PFSK-1 (cell line): Measurements from ENCODE around the gene USP32.

Experiments used
- FOXP2 ChIP-seq: optimal IDR thresholded peaks from 2 replicates; pipeline ENCODE3; 2011; ENCODE audit warnings: borderline replicate concordance, control low read depth, inconsistent platforms; ENCODE audit not compliant: insufficient read depth; ENCODE audit errors: extremely low read length, extremely low read depth
- POLR2AphosphoS5 ChIP-seq: IDR thresholded peaks from 2 replicates; pipeline ENCODE4 v1.6.1; 2012; ENCODE audit warnings: low read depth, mild to moderate bottlenecking, control low read depth, low read length, moderate library complexity
- SIN3A ChIP-seq: IDR thresholded peaks from 2 replicates; pipeline ENCODE4 v1.6.1; 2012; ENCODE audit warnings: mild to moderate bottlenecking, low read length, moderate library complexity, borderline replicate concordance; ENCODE audit not compliant: insufficient read depth
- TAF1 ChIP-seq: IDR thresholded peaks from 2 replicates; pipeline ENCODE4 v1.6.1; 2012; ENCODE audit warnings: low read length, control low read depth, borderline replicate concordance; ENCODE audit not compliant: insufficient read depth
- TF ChIP-seq, protein P1 (sequence below), 2 experiments: IDR thresholded peaks; 2 replicates each; pipeline versions ENCODE4 v1.6.1 to v1.8.0; 2011 to 2012; ENCODE audit warnings: low read depth in 2 of 2, low read length in 2 of 2, control low read depth in 1 of 2, inconsistent platforms in 1 of 2, mild to moderate bottlenecking in 1 of 2, moderate library complexity in 1 of 2; ENCODE audit not compliant: insufficient read depth in 1 of 2

Gene USP32

DNA sequence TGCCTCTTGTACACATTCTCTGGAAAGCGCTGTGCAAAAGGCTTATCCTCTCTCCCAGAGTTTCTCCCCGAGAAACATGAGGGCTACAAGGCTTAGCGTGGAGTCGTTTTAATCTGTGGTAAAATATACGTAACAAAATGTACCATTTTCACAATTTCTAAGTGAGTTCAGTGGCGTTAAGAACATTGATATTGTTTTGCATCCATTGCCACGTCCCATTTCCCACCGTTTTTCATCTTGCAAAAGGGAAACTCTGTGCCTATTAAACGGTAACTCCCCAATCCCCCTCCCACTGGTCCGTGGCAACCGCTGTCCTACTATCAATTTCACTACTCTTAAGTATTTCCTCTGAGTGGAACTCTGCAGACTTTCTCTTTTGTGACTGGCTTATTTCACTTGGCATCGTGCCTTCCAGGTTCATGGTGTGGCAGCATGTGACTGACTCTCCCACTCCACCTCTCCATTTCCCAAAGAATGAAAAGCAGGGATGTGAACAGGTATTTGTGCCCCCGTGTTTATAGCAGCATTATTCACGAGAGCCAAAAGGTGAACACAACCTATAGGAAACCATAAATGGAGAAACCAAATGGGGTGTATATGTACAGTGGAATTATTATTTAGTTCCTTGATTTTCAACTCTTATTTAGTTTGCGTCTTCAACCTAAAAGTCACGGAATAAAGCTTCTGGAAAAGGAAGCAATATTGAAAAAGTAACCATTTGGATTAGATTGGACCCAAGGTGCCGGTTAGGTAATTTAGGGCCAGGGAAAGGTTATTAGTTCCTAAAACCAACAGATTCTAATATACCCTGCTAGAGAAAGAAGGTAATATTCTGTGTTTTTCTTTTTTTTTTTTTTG lies 1.1 kb upstream of the USP32 start:
- TF ChIP-seq, protein P1, sequence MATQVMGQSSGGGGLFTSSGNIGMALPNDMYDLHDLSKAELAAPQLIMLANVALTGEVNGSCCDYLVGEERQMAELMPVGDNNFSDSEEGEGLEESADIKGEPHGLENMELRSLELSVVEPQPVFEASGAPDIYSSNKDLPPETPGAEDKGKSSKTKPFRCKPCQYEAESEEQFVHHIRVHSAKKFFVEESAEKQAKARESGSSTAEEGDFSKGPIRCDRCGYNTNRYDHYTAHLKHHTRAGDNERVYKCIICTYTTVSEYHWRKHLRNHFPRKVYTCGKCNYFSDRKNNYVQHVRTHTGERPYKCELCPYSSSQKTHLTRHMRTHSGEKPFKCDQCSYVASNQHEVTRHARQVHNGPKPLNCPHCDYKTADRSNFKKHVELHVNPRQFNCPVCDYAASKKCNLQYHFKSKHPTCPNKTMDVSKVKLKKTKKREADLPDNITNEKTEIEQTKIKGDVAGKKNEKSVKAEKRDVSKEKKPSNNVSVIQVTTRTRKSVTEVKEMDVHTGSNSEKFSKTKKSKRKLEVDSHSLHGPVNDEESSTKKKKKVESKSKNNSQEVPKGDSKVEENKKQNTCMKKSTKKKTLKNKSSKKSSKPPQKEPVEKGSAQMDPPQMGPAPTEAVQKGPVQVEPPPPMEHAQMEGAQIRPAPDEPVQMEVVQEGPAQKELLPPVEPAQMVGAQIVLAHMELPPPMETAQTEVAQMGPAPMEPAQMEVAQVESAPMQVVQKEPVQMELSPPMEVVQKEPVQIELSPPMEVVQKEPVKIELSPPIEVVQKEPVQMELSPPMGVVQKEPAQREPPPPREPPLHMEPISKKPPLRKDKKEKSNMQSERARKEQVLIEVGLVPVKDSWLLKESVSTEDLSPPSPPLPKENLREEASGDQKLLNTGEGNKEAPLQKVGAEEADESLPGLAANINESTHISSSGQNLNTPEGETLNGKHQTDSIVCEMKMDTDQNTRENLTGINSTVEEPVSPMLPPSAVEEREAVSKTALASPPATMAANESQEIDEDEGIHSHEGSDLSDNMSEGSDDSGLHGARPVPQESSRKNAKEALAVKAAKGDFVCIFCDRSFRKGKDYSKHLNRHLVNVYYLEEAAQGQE (IDR thresholded peaks at IDR 0.05; ENCODE audit: insufficient read depth in 1 of 2, low read depth in 2 of 2, low read length in 2 of 2) = no peak
- TF ChIP-seq TAF1 = peak; percentile 51; the same call in 1 of the 2 replicates
- 0 out of 2 replicates have a peak, but pooled peaks have one; percentile 24 for TF ChIP-seq SIN3A

GRCh38 chr17:60391471-60392041 lies 377 bp downstream of the USP32 start:
- TF ChIP-seq, protein P1 (IDR thresholded peaks at IDR 0.05; ENCODE audit: insufficient read depth in 1 of 2, low read depth in 2 of 2, low read length in 2 of 2) = no peak
- no peak; the same call in 1 of the 2 replicates for TF ChIP-seq SIN3A
- no peak for TF ChIP-seq POLR2AphosphoS5

- TF ChIP-seq FOXP2 (no peak), TAF1 (no peak), SIN3A (no peak)
Observed at GRCh38 chr17:60390925-60391470, 935 bp downstream of the USP32 start.

DNA sequence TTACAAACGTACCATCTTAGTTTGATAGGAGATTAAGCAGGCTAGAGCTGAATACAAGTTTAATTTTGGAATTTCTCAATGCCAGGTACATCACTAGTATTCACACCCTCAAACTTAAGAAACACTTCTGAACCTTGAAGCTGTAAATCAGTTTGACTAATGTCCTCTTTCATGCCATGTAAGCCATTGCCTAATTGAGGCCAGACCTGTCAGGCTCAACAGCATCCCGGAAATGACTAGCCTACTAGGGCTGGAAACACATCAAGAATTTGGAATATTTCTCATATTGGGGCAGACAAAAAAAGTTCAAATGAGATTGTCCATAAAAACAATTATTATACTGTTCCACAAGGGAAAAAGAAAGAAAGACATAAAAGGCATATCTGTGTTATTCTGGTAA lies 1.7 kb downstream of the USP32 start:
- TF ChIP-seq TAF1 (no peak), FOXP2 (no peak), SIN3A (no peak), POLR2AphosphoS5 (no peak)
- TF ChIP-seq, protein P1 (IDR thresholded peaks at IDR 0.05; ENCODE audit: insufficient read depth in 1 of 2, low read depth in 2 of 2, low read length in 2 of 2) = no peak

DNA sequence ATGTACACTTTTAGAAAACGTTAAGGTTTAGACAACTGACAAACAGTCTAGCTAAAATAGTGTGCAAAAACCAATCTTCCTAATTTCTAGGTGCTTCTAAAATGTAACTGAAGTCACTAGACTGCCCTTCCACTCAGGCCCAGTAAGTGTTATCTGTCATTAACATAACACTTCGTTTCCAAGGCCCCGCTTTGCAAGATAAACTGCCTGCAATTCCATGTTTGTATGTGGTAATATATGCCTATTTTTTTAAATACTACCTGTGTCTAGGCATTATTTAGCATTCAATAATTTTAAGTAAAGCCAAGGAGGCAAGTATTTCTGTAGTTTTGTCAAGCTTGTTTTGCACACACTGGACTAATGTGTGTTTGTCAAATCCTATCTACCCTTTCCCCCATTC lies 3.2 kb downstream of the USP32 start:
- TF ChIP-seq, protein P1 (IDR thresholded peaks at IDR 0.05; ENCODE audit: insufficient read depth in 1 of 2, low read depth in 2 of 2, low read length in 2 of 2) = no peak
- no peak for TF ChIP-seq TAF1
- no peak for TF ChIP-seq SIN3A
- no peak for TF ChIP-seq POLR2AphosphoS5
- no peak for TF ChIP-seq FOXP2
